Neutrophil (primary cell): Measurements from ENCODE around the gene CHST8.

ENCODE experiments used
- H3K27ac ChIP-seq: fragments of 200-600 bp; sonication (generic); 2 replicates; pipeline ENCODE4 v1.5.1; 2016; ENCODE audit warnings: mild to moderate bottlenecking, moderate library complexity
- H3K27me3 ChIP-seq: fragments of 200-600 bp; sonication (generic); 2 replicates; pipeline ENCODE4 v1.6.0; 2016; ENCODE audit warnings: mild to moderate bottlenecking
- H3K36me3 ChIP-seq: fragments of 200-600 bp; sonication (generic); 2 replicates; pipeline ENCODE4 v1.5.1; 2017
- H3K4me1 ChIP-seq, 2 experiments: fragments of 200-600 bp in 1 of 2; sonication (generic) in 1 of 2; 1 replicate in 1 of 2; 2 replicates in 1 of 2; pipeline versions ENCODE4 v1.5.1 to v1.6.1; 2013 to 2016; ENCODE audit warnings: low read depth in 1 of 2, low read length in 1 of 2, mild to moderate bottlenecking in 1 of 2, moderate library complexity in 1 of 2; ENCODE audit not compliant: control insufficient read depth in 1 of 2, insufficient read depth in 1 of 2
- H3K4me3 ChIP-seq, 2 experiments: fragments of 200-600 bp in 1 of 2; sonication (generic) in 1 of 2; 1 replicate in 1 of 2; 2 replicates in 1 of 2; pipeline ENCODE4 v1.5.1; 2013 to 2016; ENCODE audit warnings: low read depth in 1 of 2, low read length in 1 of 2, mild to moderate bottlenecking in 1 of 2, moderate library complexity in 1 of 2
- H3K9me3 ChIP-seq: fragments of 200-600 bp; sonication (generic); 2 replicates; pipeline ENCODE4 v1.5.1; 2016
- TF ChIP-seq, protein P1 (sequence below): fragments of 200-600 bp; sonication (generic); IDR thresholded peaks from 2 replicates; pipeline ENCODE4 v1.5.1; 2016; ENCODE audit warnings: antibody characterized with exemption

CHST8 gene

DNA sequence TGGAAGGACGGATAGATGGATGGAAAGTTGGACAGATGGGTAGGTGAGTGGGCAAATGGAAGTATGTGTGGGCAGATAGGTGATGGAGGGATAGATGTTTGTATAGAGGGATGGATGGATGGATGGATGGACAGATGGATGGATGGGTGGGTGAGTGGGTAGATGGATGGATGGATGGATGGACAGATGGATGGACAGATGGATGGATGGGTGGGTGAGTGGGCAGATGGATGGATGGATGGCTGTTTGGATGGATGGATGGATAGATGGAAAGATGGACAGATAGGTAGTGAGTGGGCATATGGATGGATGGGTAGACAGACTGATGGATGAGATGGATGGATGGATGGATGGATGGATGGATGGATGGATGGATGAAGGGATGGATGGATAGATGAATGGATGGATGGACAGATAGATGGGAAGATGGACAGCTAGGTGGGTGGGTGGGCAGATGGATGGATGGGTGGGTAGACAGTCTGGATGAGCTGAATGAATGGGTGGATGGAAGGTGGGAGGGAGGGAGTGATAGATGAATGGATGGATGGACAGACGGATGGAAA lies 100.1 kb downstream of the CHST8 start:
- Histone ChIP-seq H3K27ac (no peak overlapping the region), H3K27me3 (no peaks in the 10 kb centered on the region)

DNA sequence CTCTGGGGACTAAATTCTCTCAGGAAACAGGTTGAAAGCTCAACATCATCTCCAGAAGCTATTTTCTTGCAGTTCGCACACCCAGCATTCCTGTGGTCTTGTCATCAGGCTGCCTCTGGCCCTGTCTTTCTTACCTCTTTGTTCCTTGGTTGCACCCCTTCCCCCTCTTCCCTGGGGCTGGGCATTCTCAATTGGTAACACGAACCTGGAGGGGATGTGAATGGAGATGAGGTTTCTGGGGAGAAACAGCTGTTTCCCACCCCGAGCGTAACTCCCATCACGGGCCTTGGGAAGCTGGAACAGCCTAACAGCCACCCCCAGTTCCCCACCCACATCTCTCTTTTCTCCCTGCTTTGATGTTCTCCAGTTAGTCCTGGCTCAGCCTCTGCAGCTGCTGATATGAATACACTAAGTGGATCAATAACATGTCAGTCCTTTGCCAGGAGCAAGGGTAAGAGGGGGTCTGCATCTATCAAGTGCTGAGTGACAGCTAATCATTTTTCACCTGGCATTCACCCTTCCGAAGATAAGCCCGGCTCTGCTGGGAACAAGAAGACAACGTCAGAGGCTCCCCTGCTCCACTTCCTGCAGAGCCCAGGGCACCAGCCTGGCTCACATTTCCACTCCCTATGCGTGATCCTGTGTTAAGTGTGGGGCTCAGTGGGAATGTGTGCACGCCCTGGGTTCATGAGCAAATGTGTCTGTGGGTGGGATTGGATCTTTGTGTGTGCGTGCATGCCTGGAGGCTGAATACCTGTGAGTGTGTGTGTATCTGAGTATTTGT lies 100.9 kb downstream of the CHST8 start:
- Histone ChIP-seq H3K27ac (no peak overlapping the region), H3K27me3 (no peaks in the 10 kb centered on the region), H3K4me3 (no peak overlapping the region), H3K4me1 (no peaks in the 10 kb centered on the region), H3K9me3 (no peaks in the 10 kb centered on the region), H3K36me3 (no peaks in the 10 kb centered on the region)
- TF ChIP-seq, protein P1, sequence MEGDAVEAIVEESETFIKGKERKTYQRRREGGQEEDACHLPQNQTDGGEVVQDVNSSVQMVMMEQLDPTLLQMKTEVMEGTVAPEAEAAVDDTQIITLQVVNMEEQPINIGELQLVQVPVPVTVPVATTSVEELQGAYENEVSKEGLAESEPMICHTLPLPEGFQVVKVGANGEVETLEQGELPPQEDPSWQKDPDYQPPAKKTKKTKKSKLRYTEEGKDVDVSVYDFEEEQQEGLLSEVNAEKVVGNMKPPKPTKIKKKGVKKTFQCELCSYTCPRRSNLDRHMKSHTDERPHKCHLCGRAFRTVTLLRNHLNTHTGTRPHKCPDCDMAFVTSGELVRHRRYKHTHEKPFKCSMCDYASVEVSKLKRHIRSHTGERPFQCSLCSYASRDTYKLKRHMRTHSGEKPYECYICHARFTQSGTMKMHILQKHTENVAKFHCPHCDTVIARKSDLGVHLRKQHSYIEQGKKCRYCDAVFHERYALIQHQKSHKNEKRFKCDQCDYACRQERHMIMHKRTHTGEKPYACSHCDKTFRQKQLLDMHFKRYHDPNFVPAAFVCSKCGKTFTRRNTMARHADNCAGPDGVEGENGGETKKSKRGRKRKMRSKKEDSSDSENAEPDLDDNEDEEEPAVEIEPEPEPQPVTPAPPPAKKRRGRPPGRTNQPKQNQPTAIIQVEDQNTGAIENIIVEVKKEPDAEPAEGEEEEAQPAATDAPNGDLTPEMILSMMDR: no peak

More for the DNA sequence above, 100.1 kb downstream of the CHST8 start:
- TF ChIP-seq, protein P1: no peak
- Histone ChIP-seq H3K4me1 (no peaks in the 10 kb centered on the region), H3K4me3 (no peak overlapping the region), H3K36me3 (no peaks in the 10 kb centered on the region), H3K9me3 (no peaks in the 10 kb centered on the region)

GRCh38 chr19:33723512-33723911 lies 101.8 kb downstream of the CHST8 start:
- no peaks in the 10 kb centered on the region for H3K4me1 ChIP-seq
- no peak overlapping the region for H3K4me3 ChIP-seq
- TF ChIP-seq, protein P1: no peak
- H3K27ac ChIP-seq: no peak overlapping the region
- H3K36me3 ChIP-seq: no peaks in the 10 kb centered on the region
- no peaks in the 10 kb centered on the region for H3K9me3 ChIP-seq
- no peaks in the 10 kb centered on the region for H3K27me3 ChIP-seq

GRCh38 chr19:33724021-33724720 lies 102.4 kb downstream of the CHST8 start:
- Histone ChIP-seq H3K36me3 (no peaks in the 10 kb centered on the region), H3K4me1 (no peaks in the 10 kb centered on the region), H3K27ac (no peak overlapping the region), H3K27me3 (no peaks in the 10 kb centered on the region), H3K4me3 (no peak overlapping the region), H3K9me3 (no peaks in the 10 kb centered on the region)
- TF ChIP-seq, protein P1: no peak

- TF ChIP-seq, protein P1: no peak
- no peak overlapping the region for H3K27ac ChIP-seq
- H3K4me3 ChIP-seq: no peak overlapping the region
- H3K27me3 ChIP-seq: no peaks in the 10 kb centered on the region
- H3K9me3 ChIP-seq: no peaks in the 10 kb centered on the region
- H3K36me3 ChIP-seq: no peaks in the 10 kb centered on the region
- no peaks in the 10 kb centered on the region for H3K4me1 ChIP-seq
These were observed 102.9 kb downstream of the CHST8 start for GRCh38 chr19:33724721-33725060.
